DOHH2 (cell line): ENCODE results near the gene ARF1.

Source experiments
- H3F3A ChIP-seq: fragments of 200-600 bp; sonication (generic), shearing (Covaris generic); 2 replicates; pipeline ENCODE4 v1.6.0; 2016; ENCODE audit warnings: antibody characterized with exemption, mild to moderate bottlenecking; ENCODE audit not compliant: control insufficient read depth, insufficient read depth
- H3K27ac ChIP-seq: fragments of 200-600 bp; sonication (generic); 2 replicates; pipeline ENCODE4 v1.5.1; 2014; ENCODE audit warnings: low read depth, mild to moderate bottlenecking, low read length, moderate library complexity
- H3K27me3 ChIP-seq: fragments of 200-600 bp; sonication (generic); 2 replicates; pipeline ENCODE4 v1.6.1; 2014; ENCODE audit warnings: mild to moderate bottlenecking, low read length, mixed read lengths; ENCODE audit not compliant: control insufficient read depth
- H3K36me3 ChIP-seq: fragments of 200-600 bp; sonication (generic); 2 replicates; pipeline ENCODE4 v1.6.1; 2014; ENCODE audit warnings: mild to moderate bottlenecking, low read length, moderate library complexity, mixed read lengths; ENCODE audit not compliant: control insufficient read depth
- H3K4me1 ChIP-seq: fragments of 200-600 bp; sonication (generic); 2 replicates; pipeline ENCODE4 v1.6.1; 2014; ENCODE audit warnings: mild to moderate bottlenecking, low read length, mixed read lengths; ENCODE audit not compliant: control insufficient read depth
- H3K4me2 ChIP-seq: fragments of 200-600 bp; sonication (generic); 2 replicates; pipeline ENCODE4 v1.6.0; 2014; ENCODE audit warnings: mild to moderate bottlenecking, low read length, moderate library complexity
- H3K4me3 ChIP-seq: fragments of 200-600 bp; sonication (generic); 2 replicates; pipeline ENCODE4 v1.5.1; 2014; ENCODE audit warnings: mild to moderate bottlenecking, low read length, mixed read lengths
- H3K79me2 ChIP-seq: fragments of 200-600 bp; sonication (generic); 2 replicates; pipeline ENCODE4 v1.6.1; 2014; ENCODE audit warnings: mild to moderate bottlenecking, low read length, mixed read lengths; ENCODE audit not compliant: control insufficient read depth
- H3K9me2 ChIP-seq: fragments of 200-600 bp; sonication (generic); replicated peaks from 2 replicates; pipeline ENCODE4 v1.6.1; 2014; ENCODE audit warnings: mild to moderate bottlenecking, low read length, mixed read lengths; ENCODE audit not compliant: control insufficient read depth
- H3K9me3 ChIP-seq: fragments of 200-600 bp; sonication (generic); 2 replicates; pipeline ENCODE4 v1.6.1; 2014; ENCODE audit warnings: antibody characterized with exemption, low read length, mixed read lengths; ENCODE audit not compliant: control insufficient read depth, insufficient read depth
- H4K20me1 ChIP-seq: fragments of 200-600 bp; sonication (generic); 2 replicates; pipeline ENCODE4 v1.6.0; 2014; ENCODE audit warnings: low read depth, mild to moderate bottlenecking, antibody characterized with exemption, low read length, moderate library complexity; ENCODE audit not compliant: control insufficient read depth, insufficient read depth
- EZH2phosphoT487 ChIP-seq: fragments of 200-600 bp; sonication (generic); IDR thresholded peaks from 2 replicates; pipeline ENCODE4 v1.6.1; 2017; ENCODE audit warnings: borderline replicate concordance, mild to moderate bottlenecking, antibody characterized with exemption, low read length, moderate library complexity, mixed read lengths
- TF ChIP-seq, protein P1 (sequence below): fragments of 200-600 bp; sonication (generic); IDR thresholded peaks from one replicate; pipeline ENCODE4 v1.5.1; 2014; ENCODE audit warnings: antibody characterized with exemption, mild to moderate bottlenecking, low read depth, low read length; ENCODE audit not compliant: poor library complexity, severe bottlenecking

ARF1 gene

DNA sequence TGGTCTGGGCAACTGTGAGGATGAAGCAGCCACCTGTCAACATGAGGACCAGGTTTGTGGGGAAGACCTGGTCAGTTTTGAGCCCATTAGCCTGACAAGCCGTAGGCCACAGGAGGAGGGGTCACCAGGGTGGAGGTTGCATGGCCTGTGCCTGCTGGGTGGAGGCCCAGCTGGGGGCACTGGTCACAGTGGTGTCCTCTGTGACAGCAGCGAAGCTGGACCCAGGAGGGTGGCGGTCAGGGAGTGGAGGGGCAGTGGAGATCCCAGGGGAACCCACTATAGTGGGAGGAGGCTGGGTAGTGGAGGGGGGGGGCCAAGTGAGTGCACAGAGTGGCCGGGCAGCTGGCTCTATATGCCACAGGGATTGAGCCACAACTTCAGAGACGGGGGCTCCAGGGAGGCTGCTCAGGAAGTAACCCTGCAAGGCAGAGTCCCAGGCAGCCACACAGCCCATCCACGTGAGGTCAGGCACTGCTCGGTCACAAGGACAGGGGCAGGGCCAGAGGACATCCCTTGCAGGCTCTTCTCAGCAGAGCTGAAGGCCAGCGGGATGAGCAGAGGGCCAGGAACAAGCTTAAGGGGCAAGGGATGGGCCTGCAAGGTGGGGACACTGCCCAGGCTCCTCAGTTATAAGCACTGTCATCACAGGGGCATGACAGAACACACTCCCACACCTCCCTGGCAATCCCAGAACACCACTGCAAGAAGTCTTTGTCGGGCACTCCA, 22.9 kb downstream of the ARF1 start:
- H3K79me2 ChIP-seq: peaks cover 45% of the 10 kb centered on the region
- peaks cover 41% of the 10 kb centered on the region for H3K4me1 ChIP-seq
- TF ChIP-seq, protein P1, sequence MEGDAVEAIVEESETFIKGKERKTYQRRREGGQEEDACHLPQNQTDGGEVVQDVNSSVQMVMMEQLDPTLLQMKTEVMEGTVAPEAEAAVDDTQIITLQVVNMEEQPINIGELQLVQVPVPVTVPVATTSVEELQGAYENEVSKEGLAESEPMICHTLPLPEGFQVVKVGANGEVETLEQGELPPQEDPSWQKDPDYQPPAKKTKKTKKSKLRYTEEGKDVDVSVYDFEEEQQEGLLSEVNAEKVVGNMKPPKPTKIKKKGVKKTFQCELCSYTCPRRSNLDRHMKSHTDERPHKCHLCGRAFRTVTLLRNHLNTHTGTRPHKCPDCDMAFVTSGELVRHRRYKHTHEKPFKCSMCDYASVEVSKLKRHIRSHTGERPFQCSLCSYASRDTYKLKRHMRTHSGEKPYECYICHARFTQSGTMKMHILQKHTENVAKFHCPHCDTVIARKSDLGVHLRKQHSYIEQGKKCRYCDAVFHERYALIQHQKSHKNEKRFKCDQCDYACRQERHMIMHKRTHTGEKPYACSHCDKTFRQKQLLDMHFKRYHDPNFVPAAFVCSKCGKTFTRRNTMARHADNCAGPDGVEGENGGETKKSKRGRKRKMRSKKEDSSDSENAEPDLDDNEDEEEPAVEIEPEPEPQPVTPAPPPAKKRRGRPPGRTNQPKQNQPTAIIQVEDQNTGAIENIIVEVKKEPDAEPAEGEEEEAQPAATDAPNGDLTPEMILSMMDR: no peak
- no peak for TF ChIP-seq EZH2phosphoT487
- peaks cover 36% of the 10 kb centered on the region for H3K36me3 ChIP-seq
- H3K4me3 ChIP-seq: no peak overlapping the region
- no peaks in the 10 kb centered on the region for H3K9me2 ChIP-seq
- H3F3A ChIP-seq: peaks cover 17% of the 10 kb centered on the region
- no peaks in the 10 kb centered on the region for H3K27me3 ChIP-seq
- H3K9me3 ChIP-seq: no peaks in the 10 kb centered on the region
- H3K27ac ChIP-seq: no peak overlapping the region
- H3K4me2 ChIP-seq: no peak overlapping the region
- no peaks in the 10 kb centered on the region; the same call in 1 of the 2 replicates for H4K20me1 ChIP-seq

DNA sequence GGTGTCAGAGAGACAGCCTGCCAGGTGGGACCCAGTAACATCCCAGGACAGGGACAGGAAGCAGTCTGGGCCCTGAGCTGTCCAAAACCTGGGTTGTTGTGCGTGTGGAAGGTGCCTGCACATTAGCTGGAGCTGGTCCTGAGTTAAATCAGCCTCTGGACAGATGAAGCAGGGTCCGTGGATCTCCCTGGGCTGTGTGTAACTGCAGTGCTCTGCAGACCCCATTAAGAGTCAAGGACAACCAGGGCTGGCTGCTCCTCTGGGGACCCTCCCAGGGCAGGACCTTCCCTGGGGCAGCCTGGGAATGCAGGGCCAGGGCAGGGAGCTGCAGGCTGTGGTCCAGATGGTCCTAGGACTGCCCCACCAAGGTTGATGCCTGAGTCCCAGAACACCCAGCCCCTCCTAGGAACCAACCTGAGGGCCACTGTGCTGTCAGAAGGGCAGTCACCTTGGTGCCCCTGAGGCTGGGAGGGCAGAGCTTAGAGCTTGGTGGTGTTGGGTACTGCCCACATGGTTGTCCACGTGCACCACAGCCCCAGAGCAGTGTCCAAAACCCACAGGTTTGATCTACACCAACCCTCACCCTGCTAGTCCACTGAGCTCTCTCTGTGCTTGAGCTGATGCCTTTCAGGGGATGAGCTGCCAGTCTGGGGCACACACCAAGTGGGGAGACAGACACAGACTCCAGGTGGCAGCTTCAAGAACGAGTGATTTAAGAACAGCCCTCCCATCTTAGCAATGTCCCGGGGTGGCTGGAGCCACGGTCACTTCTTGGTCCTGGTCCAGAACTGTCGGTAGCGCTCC, 23.7 kb downstream of the ARF1 start:
- H3K27ac ChIP-seq: no peak overlapping the region
- peaks cover 45% of the 10 kb centered on the region for H3K79me2 ChIP-seq
- H4K20me1 ChIP-seq: no peaks in the 10 kb centered on the region; the same call in 1 of the 2 replicates
- peaks cover 12% of the 10 kb centered on the region for H3F3A ChIP-seq
- H3K36me3 ChIP-seq: peaks cover 30% of the 10 kb centered on the region
- no peaks in the 10 kb centered on the region for H3K9me2 ChIP-seq
- peaks cover 37% of the 10 kb centered on the region for H3K4me1 ChIP-seq
- H3K9me3 ChIP-seq: no peaks in the 10 kb centered on the region
- H3K27me3 ChIP-seq: no peaks in the 10 kb centered on the region
- TF ChIP-seq, protein P1: no peak
- no peak for TF ChIP-seq EZH2phosphoT487
- no peak overlapping the region for H3K4me2 ChIP-seq
- H3K4me3 ChIP-seq: no peak overlapping the region

DNA sequence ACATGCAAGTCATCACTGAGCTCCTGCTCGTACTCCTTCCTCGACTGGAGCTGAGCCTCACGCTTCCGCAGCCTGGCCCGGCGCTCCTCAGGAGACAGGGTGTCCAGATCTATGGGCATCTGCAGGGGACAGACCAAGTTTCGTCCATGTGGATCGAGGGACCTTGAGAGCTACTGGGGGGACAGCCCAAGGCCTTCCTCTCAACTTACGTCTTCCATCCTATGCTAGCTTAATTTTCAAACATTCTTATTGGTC, 24.2 kb downstream of the ARF1 start:
- Histone ChIP-seq H3F3A (peaks cover 7% of the 10 kb centered on the region; the same call in 1 of the 2 replicates), H3K9me3 (no peaks in the 10 kb centered on the region), H3K79me2 (peaks cover 40% of the 10 kb centered on the region), H3K27me3 (no peaks in the 10 kb centered on the region), H3K4me3 (no peak overlapping the region), H3K9me2 (no peaks in the 10 kb centered on the region), H3K27ac (no peak overlapping the region), H4K20me1 (no peaks in the 10 kb centered on the region), H3K4me2 (no peak overlapping the region), H3K36me3 (peaks cover 25% of the 10 kb centered on the region), H3K4me1 (peaks cover 32% of the 10 kb centered on the region)
- no peak for TF ChIP-seq EZH2phosphoT487
- TF ChIP-seq, protein P1: no peak
